Head of caudate nucleus (tissue), 42 donors: ENCODE measurements around the gene GET4.

Experiments
- DNase-seq, 42 donors: peaks; one replicate each; pipeline versions ENCODE4 v3.0.0 to v3.0.0-alpha.2; 2020 to 2021; ENCODE audit warnings: mixed read lengths in 7 of 42
- intact Hi-C: fragments of 100-400 bp; cut with DNase I; formaldehyde crosslinking; loops from one replicate; pipeline ENCODE4 v1.15.0; 2022

Gene GET4

DNA sequence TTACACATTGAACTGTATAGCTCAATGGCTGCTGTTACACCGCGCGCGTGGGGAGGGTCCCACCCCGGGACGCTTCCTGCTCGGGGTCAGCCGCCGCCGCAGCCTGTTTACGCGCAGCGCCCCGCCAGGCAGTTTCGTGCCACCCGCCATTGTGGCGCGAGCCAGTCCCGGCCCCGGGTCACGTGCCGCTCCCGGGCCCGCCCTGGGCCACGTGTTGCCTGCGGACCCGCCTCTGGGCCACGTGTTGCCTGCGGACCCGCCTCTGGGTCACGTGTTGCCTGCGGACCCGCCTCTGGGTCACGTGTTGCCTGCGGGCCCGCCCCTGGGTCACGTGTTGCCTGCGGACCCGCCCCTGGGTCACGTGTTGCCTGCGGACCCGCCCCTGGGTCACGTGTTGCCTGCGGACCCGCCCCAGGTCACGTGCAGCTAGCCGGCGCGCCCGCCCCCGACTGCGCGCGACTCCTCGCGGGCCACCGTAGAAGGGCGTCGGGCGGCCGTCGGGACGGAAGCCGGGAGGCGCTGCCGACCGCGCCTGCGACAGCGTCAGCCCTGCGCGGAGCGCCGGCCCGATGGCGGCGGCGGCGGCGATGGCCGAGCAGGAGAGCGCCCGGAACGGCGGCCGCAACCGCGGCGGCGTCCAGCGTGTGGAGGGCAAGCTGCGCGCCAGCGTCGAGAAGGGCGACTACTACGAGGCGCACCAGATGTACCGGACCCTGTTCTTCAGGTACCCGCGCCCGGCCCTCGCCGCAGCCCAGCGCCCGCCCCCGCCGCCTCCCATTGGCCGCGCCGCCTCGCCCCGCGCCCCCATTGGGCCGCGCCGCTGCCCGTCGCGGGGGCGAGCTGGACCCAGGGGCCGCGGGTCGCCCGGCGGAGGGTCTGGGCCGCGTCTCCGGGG lies at the start of gene GET4:
TSS of gene GET4 (plus strand) at position 478 of the 895 bp plus-strand sequence. CDS start at position 570, 92 bp downstream.
- intact Hi-C loops, result loop anchor here (10.0 kb wide), 2 partner anchors 92 to 552 kb away; no protein-coding TSS in a partner anchor
- DNase-seq, result peak; percentile 95 to 100 (median 98)

- no peak for DNase-seq
- intact Hi-C loops, result no loop called here
These were observed 47.4 kb upstream of the GET4 start for GRCh38 chr7:828793-829561.

GRCh38 chr7:830069-830468 lies 46.3 kb upstream of the GET4 start:
- intact Hi-C loops, result no loop called here
- no peak for DNase-seq

GRCh38 chr7:831596-832166 lies 44.7 kb upstream of the GET4 start:
- DNase-seq, result peak in 4 of 42 donors; percentile 32 to 63 (median 45)
- intact Hi-C loops, result no loop called here

DNA sequence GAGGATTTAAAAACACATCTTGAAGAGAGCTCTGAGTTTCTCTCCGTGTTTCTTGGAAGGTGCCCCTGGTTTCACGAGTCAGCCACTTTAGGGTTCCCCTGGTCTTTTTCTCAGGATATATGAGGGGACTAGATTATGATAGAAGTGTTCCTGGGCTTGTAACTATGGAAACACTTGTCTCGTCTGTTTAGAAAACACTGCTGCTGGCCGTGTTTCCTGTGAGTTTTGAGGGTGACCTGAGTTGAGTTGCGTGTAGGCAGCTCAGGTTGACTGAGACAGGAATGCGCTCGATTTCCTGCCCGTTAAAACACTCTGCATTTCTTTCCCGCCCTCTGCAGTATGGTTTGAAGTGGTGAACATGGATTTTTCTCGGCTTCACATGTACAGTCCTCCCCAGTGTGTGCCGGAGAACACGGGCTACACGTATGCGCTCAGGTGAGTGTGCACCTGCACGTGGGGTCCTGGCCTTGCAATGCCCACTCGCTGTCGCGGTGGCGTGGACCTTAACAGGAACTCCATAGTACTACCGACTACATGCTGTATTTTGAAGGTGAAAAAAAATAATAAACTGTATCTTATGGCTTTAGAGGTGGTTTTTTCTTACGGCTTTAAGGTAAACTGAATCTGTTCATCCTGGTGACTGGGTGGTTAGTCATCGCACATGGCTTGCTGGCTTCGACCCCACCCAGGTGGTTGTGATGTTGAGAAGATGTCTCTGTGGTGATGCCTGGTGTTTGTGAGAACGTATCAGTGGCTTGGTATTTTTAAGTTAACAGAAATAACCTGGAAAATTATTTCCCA lies 44.0 kb upstream of the GET4 start, which contains the start of gene SUN1:
TSS of gene SUN1 (plus strand) at position 310 of the 801 bp plus-strand sequence. CDS start at position 359, 49 bp downstream.
- peak in 4 of 42 donors; percentile 23 to 53 (median 32) for DNase-seq
- intact Hi-C loops, result no loop called here

DNA sequence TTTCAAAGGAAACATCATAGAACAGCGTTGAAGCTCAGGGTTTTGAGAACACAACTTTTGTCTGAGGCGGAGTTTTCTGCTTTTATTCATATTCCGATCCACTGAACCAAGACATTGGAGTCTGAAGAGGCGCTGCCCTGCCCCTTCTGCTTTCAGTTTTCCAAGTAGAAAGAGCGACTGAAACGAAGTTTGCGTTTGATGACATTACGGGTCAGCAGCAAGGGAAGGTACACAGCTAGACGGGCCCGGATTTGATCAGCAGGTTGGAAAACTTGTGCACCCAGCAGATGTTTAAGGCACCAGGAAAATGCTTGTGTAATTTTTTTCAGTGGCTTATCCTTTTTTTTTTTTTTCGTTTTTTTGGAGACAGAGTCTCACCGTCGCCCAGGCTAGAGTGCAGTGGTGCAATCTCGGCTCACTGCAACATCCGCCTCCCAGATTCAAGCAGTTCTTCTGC lies 43.4 kb upstream of the GET4 start:
- no peak for DNase-seq
- intact Hi-C loops, result no loop called here

DNA sequence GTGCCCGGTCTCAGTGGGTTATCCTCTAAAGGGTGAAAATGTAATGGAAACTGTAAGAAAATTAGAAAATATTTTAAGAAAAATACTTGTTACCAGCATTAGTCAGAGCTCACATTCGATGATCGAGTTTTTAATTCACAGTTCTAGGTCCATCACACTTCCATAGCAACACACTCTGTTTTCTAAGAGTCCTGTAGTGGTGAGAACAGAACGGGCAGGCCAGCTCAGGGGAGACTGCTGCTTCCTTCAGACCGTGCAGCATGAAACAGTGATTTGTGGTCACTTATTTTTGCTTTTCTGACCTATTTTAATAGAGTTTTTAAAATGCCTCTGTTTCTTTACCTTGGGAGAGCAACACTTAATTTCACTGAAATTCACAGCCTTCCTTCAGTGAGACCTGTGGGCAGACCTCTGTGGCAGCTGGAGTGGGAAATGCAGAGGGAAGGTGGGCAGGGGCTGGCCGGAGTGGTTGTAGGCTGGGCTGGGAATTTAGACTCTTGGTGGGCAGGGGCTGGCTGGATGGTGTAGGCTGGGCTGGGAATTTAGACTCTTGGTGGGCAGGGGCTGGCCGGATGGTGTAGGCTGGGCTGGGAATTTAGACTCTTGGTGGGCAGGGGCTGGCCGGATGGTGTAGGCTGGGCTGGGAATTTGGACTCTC lies 42.6 kb upstream of the GET4 start:
- no peak for DNase-seq
- intact Hi-C loops, result no loop called here

DNA sequence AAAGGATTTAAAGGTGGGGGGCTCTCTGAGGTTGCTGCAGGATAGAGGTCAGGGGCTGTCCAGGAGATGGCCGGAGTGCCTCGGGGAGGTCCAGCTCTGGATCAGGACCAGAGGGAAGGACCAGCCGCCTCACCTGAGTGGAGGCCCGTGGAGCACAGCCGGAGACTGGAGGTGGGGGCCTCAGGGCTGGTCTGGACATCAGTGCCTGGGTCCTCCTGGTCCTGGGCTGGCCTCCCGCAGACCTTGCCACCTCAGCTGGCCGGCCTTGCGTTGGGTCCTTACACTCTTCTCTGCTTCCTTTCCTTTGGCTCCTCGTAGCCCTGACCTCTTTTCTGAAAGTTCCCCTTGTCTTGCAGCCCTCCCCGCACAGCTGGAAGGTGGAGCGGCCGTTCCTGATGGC lies 42.1 kb upstream of the GET4 start:
- no peak for DNase-seq
- intact Hi-C loops, result no loop called here

DNA sequence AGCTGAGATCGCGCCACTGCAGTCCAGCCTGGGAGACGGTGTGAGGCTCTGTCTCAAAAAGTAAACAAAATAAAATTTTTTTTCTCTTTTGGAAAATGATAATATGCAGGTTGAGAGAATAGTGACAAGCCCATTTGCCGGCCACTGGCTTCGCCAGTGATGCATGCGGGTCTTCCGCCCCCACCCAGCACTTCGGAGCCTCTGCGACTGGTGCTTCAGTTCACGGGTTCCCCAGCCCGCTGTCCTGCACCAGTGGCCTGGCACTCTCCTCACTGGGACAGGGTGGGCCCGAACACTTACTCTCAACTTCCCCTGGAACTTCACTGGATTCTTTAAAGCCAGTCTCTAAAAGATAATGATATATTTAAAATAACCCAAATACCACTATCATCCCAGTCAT lies 41.3 kb upstream of the GET4 start:
- DNase-seq, result no peak
- intact Hi-C loops, result no loop called here

- DNase-seq, result no peak
- intact Hi-C loops, result no loop called here
These were observed 40.6 kb upstream of the GET4 start for GRCh38 chr7:835485-836401.

GRCh38 chr7:836429-836828 lies 39.9 kb upstream of the GET4 start:
- intact Hi-C loops, result no loop called here
- DNase-seq, result peak in 2 of 42 donors; percentile 29 to 51

GRCh38 chr7:837001-837400 lies 39.4 kb upstream of the GET4 start:
- intact Hi-C loops, result no loop called here
- DNase-seq, result no peak

DNA sequence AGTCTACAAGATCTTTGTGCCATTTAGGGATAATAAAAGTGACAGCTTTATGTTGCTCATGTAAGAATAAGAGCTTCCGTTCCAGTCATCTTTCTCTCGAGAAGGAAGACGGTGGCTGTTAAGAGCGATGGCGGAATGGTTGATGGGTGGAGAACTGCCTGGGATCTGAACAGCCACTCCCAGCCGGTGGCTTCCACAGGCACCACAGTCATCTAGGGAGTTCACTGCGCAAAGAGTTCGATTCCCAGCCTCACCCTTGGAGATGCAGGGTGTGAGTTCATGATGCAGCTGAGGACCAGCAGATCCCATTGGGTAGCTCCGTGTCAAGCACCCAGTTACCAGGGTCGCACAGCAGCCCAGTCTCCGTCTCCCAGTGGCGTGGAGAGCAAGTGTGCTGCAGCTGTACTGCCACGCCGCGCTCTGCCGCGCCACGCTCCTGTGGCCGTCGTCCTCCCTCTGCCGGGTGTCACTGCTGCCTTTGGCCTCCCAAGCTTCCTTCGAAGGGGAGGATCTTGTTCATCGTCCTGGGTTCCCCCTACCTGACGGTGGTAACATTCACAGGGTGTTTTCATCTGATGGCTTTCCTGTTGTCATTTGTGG lies 36.3 kb upstream of the GET4 start:
- intact Hi-C loops, result no loop called here
- no peak for DNase-seq

DNA sequence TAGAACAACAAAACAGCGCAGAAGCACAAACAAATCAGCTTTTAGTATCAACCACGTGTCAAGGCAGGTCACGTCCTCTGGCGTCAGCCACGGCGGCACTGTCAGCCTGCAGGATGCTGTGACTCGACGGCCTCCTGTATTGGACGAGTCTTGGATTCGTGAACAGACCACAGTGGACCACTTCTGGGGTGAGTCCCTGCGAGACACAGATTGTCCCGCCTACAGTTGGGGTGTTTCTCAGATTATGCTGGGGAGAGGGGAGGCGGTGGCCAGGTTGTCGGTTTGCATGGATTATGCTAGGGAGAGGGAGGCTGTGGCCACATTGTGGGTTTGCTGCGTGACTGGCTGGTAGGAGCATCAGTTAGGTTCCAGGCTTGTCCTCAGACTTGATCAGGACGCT lies 34.4 kb upstream of the GET4 start:
- intact Hi-C loops, result no loop called here
- DNase-seq, result no peak

DNA sequence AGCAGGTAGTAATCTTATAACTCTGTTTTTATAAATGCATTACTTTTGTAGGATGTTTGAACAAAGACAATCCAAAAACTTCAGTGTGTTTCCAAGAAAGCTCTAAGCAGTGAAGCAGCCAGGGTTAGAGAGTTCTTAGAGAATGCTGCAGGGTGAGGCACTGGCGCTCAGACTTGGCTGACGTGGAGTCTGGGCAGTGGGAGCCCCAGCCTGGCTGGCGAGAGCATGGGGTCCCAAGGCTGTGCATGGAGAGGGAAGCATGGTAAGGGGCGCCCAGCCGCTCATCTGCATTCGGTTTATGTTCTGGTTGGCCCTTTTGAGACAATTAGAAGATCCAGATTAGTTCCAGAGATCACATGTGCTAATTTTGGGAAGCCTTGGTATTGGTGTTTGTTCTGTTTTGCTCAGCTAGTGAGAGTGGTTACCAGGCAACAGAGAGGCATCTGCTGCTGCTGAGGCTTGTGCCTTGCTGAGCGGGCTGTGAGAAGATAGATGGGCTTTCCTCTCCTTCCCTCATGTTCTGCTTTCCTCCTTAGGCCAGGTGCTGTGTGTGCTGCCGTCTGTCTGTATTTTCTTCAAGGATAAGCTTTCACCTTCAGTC lies 33.8 kb upstream of the GET4 start:
- peak in 29 of 42 donors; percentile 16 to 85 (median 57) for DNase-seq
- intact Hi-C loops, result no loop called here

DNA sequence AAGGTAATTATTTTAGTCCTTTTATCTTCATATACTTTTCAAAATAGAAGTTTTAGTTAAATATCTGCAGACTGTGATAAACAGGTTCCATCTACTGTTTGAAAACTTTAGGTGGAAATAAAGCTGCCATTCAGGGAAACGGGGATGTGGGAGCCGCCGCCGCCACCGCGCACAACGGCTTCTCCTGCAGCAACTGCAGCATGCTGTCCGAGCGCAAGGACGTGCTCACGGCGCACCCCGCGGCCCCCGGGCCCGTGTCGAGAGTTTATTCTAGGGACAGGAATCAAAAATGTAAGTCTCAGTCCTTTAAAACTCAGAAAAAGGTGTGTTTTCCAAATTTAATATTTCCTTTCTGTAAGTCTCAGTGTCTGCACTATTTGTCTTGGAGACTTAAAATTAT lies 33.1 kb upstream of the GET4 start:
- DNase-seq, result no peak
- intact Hi-C loops, result no loop called here
